Adrenal gland (tissue), 5 donors: ENCODE results near the gene ADAM10.

Source experiments
- CTCF ChIP-seq, 6 experiments: fragments of 450-650 bp in 4 of 6; fragments of 200-600 bp in 2 of 6; sonication (generic) in 1 of 6; IDR thresholded peaks; 1 replicate in 5 of 6; 2 replicates in 1 of 6; pipeline versions ENCODE4 v1.5.1 to v1.8.0; 2016 to 2021; ENCODE audit warnings: antibody characterized with exemption in 6 of 6, mild to moderate bottlenecking in 2 of 6, moderate library complexity in 1 of 6
- POLR2A ChIP-seq, 2 donors: fragments of 450-650 bp; IDR thresholded peaks; one replicate each; pipeline ENCODE4 v1.6.1; 2017; ENCODE audit warnings: antibody characterized with exemption in 2 of 2, mild to moderate bottlenecking in 2 of 2, moderate library complexity in 1 of 2
- donor health status: DM: no; HTN: no; CAD: no.

DNA sequence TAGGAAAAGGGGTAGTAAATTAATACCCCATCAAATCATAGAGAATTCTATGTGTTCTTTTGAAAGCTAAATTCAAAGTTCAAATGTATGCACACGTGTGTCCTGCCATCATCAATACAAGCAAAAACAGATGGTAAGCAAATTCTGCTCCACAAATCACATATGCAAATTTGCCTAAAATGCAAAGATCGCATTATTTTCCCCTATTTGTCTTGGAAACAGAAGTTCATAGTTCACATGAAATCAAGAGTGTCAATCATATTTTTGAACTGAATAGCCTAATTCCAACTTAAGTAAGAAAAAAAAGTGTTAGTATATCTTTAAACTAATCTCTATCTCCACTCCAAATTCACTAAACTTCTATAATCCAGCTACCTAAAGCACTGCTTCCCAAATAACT, 8.5 kb downstream of the ADAM10 start:
- TF ChIP-seq POLR2A (IDR thresholded peaks at IDR 0.05), result no peak
- no peak for TF ChIP-seq CTCF (IDR thresholded peaks at IDR 0.05)
